Astrocyte of the spinal cord (primary cell): ENCODE data around the gene MACROH2A1.

Source experiments
- DNase-seq: peaks from one replicate; pipeline ENCODE4 v3.0.0; 2011; ENCODE audit warnings: low read depth, low spot score
- H3K4me3 ChIP-seq: 2 replicates; pipeline ENCODE4 v1.5.1; 2011; ENCODE audit warnings: low read depth, mild to moderate bottlenecking, low read length, moderate library complexity
- CTCF ChIP-seq: IDR thresholded peaks from 2 replicates; pipeline ENCODE4 v1.5.1; 2012; ENCODE audit warnings: low read depth, mild to moderate bottlenecking, low read length, inconsistent platforms
- in situ Hi-C: cut with HindIII; loops from 2 replicates; pipeline ENCODE4 v1.10.0; 2017; ENCODE audit warnings: low sequenced_read_pairs

The MACROH2A1 gene

GRCh38 chr5:135359374-135360165 is 39.5 kb downstream of the MACROH2A1 start:
- no peak for TF ChIP-seq CTCF
- no peak overlapping the region for H3K4me3 ChIP-seq
- in situ Hi-C loops = no loop called here
- DNase-seq = no peak

- no peak for DNase-seq
- TF ChIP-seq CTCF = no peak
- no peak overlapping the region for H3K4me3 ChIP-seq
- in situ Hi-C loops = no loop called here
These were observed 41.3 kb downstream of the MACROH2A1 start for GRCh38 chr5:135357685-135358084.

GRCh38 chr5:135356522-135357318 is 42.3 kb downstream of the MACROH2A1 start:
- peak; percentile 61 for DNase-seq
- in situ Hi-C loops = no loop called here
- H3K4me3 ChIP-seq = no peak overlapping the region
- TF ChIP-seq CTCF = no peak

- H3K4me3 ChIP-seq = no peak overlapping the region
- in situ Hi-C loops = no loop called here
- TF ChIP-seq CTCF = no peak
- peak; percentile 27 for DNase-seq
These were observed 43.9 kb downstream of the MACROH2A1 start for GRCh38 chr5:135355169-135355568.

GRCh38 chr5:135353952-135354721 is 44.9 kb downstream of the MACROH2A1 start:
- H3K4me3 ChIP-seq = no peak overlapping the region

More at GRCh38 chr5:135353952-135354721, 44.9 kb downstream of the MACROH2A1 start:
- TF ChIP-seq CTCF = no peak
- DNase-seq = peak; percentile 94
- in situ Hi-C loops = no loop called here
